A673 (cell line): ENCODE results near the gene RBFOX1. TPM values are rescaled to one million over a fixed set of nuclear protein-coding genes. Genes with fewer than 3 reads are reported as not detected.

Source experiments
- BruUV-seq: library from RNA; stranded (reverse); fragments of 400-500 nt; replicated peaks from 2 replicates; lab custom pipeline; 2021; lab: Mats Ljungman, UMichigan
- CTCF ChIA-PET: fragments of 300-600 bp; sonication (Branson Sonifier 250); formaldehyde crosslinking; loops from one replicate; lab custom pipeline; 2022; ENCODE audit warnings: antibody characterized with exemption; lab: Charles Lee
- POLR2A ChIA-PET: fragments of 300-600 bp; sonication (Branson Sonifier 250); formaldehyde crosslinking; loops from one replicate; lab custom pipeline; 2022; ENCODE audit warnings: antibody characterized with exemption; ENCODE audit not compliant: low non-redundant PET; lab: Charles Lee
- DNase-seq: peaks from one replicate; pipeline ENCODE4 v3.0.0-alpha.2; 2015; ENCODE audit warnings: low spot score
- H3K27ac ChIP-seq: fragments of 200-600 bp; sonication (generic); 2 replicates; pipeline ENCODE4 v1.5.1; 2016; ENCODE audit warnings: mixed run types, low read depth, mild to moderate bottlenecking, mixed read lengths, antibody characterized with exemption, low read length; ENCODE audit not compliant: poor library complexity, severe bottlenecking
- H3K27me3 ChIP-seq: fragments of 200-600 bp; sonication (generic); replicated peaks from 2 replicates; pipeline ENCODE4 v1.6.1; 2017; ENCODE audit warnings: mixed run types, low read depth, mild to moderate bottlenecking, mixed read lengths, antibody characterized with exemption, low read length; ENCODE audit not compliant: insufficient read depth, poor library complexity
- H3K36me3 ChIP-seq: fragments of 200-600 bp; sonication (generic); 2 replicates; pipeline ENCODE4 v1.6.1; 2016; ENCODE audit warnings: mixed run types, mild to moderate bottlenecking, mixed read lengths, antibody characterized with exemption, low read length; ENCODE audit not compliant: insufficient read depth, poor library complexity, severe bottlenecking
- H3K4me1 ChIP-seq: fragments of 200-600 bp; sonication (generic); 2 replicates; pipeline ENCODE4 v1.6.1; 2017; ENCODE audit warnings: mixed run types, mild to moderate bottlenecking, mixed read lengths, antibody characterized with exemption, low read length; ENCODE audit not compliant: insufficient read depth, poor library complexity, severe bottlenecking
- H3K4me3 ChIP-seq: fragments of 200-600 bp; sonication (generic); 2 replicates; pipeline ENCODE4 v1.5.1; 2016; ENCODE audit warnings: low read depth, mixed run types, mild to moderate bottlenecking, mixed read lengths, low read length; ENCODE audit not compliant: poor library complexity, severe bottlenecking
- H3K9me3 ChIP-seq: fragments of 200-600 bp; sonication (generic); 2 replicates; pipeline ENCODE4 v1.6.1; 2016; ENCODE audit warnings: mixed run types, low read depth, mild to moderate bottlenecking, mixed read lengths, antibody characterized with exemption, low read length; ENCODE audit not compliant: poor library complexity, severe bottlenecking
- CTCF ChIP-seq: fragments of 300-800, 200-600 bp; sonication (generic); conservative IDR thresholded peaks from 2 replicates; pipeline ENCODE4 v1.5.1; 2017; ENCODE audit warnings: low read depth, mild to moderate bottlenecking, antibody characterized with exemption, low read length, moderate library complexity, mixed read lengths
- EZH2 ChIP-seq: fragments of 200-600 bp; sonication (generic); IDR thresholded peaks from 2 replicates; pipeline ENCODE4 v1.6.1; 2017; ENCODE audit warnings: borderline replicate concordance, low read depth, mild to moderate bottlenecking, mixed read lengths, antibody characterized with exemption, low read length; ENCODE audit not compliant: poor library complexity, severe bottlenecking
- intact Hi-C: fragments of 100-400 bp; cut with micrococcal nuclease; formaldehyde crosslinking; loops from one replicate; pipeline ENCODE4 v1.10.0; 2022; ENCODE audit not compliant: unreplicated experiment
- total RNA-seq: library from RNA; stranded (reverse); gene quantifications from 2 replicates; pipeline ENCODE4 v1.2.3, GENCODE V29; 2021

Gene RBFOX1
- total RNA-seq, 1 experiment from 2014 or later: 1.8 TPM

DNA sequence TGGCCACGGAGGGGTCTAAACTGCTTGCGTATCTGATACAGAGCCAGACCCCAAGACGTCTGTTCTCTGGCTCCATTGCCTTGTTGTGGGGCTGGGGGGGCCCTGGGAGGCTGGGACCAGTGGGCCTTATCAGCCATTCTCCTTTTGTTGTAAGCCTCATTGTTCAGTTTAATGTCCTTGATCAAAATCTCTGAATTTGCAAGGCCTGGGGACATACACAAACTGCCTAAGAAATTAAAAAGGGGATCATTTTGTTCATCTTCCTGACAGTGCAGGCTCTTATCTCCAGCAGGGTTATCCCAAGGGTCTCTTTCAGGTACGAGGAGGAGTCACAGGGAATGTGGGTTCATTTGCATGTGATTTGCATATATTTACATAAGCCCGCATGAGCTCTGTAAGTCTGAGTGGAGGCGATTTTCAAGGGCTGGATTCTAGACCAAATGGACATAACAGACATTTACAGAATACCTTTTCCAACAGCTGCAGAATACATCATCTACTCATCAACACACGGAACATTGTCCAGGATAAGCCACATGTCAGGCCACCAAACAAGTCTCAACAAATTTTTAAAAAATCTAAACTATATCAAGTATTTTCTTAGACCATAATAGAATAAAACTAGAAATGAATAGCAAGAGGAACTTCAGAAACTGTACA, 269.8 kb downstream of the RBFOX1 start:
- no peaks in the 10 kb centered on the region for H3K4me1 ChIP-seq
- H3K4me3 ChIP-seq: no peak overlapping the region
- POLR2A ChIA-PET: no interaction called here
- intact Hi-C loops: no loop called here
- DNase-seq: no peak
- H3K36me3 ChIP-seq: no peaks in the 10 kb centered on the region
- BruUV-seq: no TSS peak
- H3K9me3 ChIP-seq: no peaks in the 10 kb centered on the region
- no peaks in the 10 kb centered on the region for H3K27me3 ChIP-seq
- H3K27ac ChIP-seq: no peak overlapping the region
- TF ChIP-seq CTCF: no peak
- no peak for TF ChIP-seq EZH2
- CTCF ChIA-PET: no interaction called here

DNA sequence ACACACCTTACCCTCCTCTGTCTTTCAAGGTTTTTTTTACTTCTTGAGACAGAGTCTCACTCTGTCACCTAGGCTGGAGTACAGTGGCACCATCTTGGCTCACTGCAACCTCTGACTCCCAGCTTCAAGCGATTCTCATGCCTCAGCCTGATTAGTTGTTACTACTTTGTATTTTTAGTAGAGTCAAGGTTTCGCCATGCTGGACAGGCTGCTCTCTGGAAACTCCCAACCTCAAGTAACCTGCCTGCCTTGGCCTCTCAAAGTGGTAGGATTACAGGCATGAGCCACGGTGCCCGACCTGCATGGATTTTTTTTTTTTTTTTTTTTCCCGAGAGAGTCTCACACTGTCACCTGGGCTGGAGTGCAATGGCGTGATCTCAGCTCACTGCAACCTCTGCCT, 273.2 kb downstream of the RBFOX1 start:
- ChIA-PET POLR2A (no interaction called here), CTCF (no interaction called here)
- H3K36me3 ChIP-seq: no peaks in the 10 kb centered on the region
- no peak overlapping the region for H3K27ac ChIP-seq
- no TSS peak for BruUV-seq
- intact Hi-C loops: no loop called here
- TF ChIP-seq EZH2: no peak
- no peak for TF ChIP-seq CTCF
- no peaks in the 10 kb centered on the region for H3K4me1 ChIP-seq
- DNase-seq: no peak
- no peaks in the 10 kb centered on the region for H3K27me3 ChIP-seq
- no peaks in the 10 kb centered on the region for H3K9me3 ChIP-seq
- H3K4me3 ChIP-seq: no peak overlapping the region

GRCh38 chr16:7612671-7613070, 280.0 kb downstream of the RBFOX1 start:
- DNase-seq: no peak
- CTCF ChIA-PET: no interaction called here
- H3K4me1 ChIP-seq: no peaks in the 10 kb centered on the region
- H3K4me3 ChIP-seq: no peak overlapping the region
- no peaks in the 10 kb centered on the region for H3K27me3 ChIP-seq
- no peaks in the 10 kb centered on the region for H3K36me3 ChIP-seq
- TF ChIP-seq CTCF (no peak), EZH2 (no peak)
- H3K27ac ChIP-seq: no peak overlapping the region
- peaks cover 4% of the 10 kb centered on the region for H3K9me3 ChIP-seq
- no TSS peak for BruUV-seq
- intact Hi-C loops: no loop called here
- POLR2A ChIA-PET: no interaction called here
